HS-5 (cell line): ENCODE data around the gene ARHGEF1.
"Not testable (repeated sequence)": the region's sequence is repeated elsewhere in the genome, so short reads cannot be mapped to it uniquely, and the experiment has no call there.

Experiments
- DNase-seq: peaks from one replicate; pipeline ENCODE4 v3.0.0-alpha.2; 2012; ENCODE audit warnings: low read depth

ARHGEF1 gene

DNA sequence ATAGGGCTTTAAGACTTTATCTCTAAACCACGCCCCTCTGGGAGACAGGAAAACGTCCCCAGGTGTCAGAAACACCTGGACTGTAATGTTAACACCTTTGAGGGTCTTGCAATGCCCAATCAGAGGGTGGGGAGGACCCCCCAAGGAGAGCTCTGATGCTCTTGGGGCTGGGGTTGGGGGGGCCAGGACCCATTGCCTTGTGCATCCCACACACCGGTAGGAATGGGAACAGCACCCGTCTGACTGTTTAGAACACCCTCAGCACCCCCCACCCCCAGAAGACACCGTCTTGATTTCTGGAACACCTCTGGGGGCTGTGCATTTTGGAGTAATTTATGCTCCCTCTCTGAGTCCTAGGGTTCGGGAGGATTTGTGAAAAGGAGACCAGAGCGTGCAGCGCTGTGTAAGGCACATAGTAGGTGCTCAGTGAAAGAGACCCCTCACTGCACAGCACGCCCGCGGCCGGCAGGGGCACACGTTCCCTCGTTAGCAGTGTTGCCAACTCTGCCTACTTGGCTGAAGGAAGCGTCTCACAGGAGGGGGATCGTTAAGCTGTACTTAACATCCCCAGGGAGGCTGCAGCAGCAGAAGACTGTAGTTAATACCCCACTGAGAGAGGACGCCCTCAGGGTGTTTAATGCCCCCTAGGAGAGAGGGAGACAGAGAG lies 48.1 kb downstream of the ARHGEF1 start:
- DNase-seq = no peak

DNA sequence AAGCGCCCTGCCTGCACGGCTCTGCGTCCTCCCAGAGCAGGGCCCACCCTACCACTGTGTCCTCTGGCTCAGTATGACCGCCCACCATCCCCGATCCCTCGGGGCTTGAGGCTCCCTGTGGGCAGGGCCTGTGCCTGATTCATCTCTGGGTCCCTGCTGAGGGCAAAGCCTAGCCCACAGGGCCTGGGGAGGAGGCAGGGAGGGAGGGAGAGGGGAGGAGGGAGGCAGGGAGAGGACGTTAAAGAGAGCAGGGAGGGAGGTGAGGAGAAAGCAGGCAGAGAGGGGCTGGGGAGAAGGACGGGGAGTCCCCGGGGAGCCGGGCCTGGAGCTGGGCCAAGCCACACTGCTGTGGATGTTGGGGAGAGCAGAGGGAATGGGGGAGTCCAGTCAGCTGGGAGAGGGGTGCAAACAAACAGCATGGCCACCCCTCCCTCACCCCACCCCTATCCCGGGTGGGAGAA lies 49.3 kb downstream of the ARHGEF1 start:
- DNase-seq = no peak

- no peak for DNase-seq
These were observed 49.8 kb downstream of the ARHGEF1 start for GRCh38 chr19:41932720-41933332.

DNA sequence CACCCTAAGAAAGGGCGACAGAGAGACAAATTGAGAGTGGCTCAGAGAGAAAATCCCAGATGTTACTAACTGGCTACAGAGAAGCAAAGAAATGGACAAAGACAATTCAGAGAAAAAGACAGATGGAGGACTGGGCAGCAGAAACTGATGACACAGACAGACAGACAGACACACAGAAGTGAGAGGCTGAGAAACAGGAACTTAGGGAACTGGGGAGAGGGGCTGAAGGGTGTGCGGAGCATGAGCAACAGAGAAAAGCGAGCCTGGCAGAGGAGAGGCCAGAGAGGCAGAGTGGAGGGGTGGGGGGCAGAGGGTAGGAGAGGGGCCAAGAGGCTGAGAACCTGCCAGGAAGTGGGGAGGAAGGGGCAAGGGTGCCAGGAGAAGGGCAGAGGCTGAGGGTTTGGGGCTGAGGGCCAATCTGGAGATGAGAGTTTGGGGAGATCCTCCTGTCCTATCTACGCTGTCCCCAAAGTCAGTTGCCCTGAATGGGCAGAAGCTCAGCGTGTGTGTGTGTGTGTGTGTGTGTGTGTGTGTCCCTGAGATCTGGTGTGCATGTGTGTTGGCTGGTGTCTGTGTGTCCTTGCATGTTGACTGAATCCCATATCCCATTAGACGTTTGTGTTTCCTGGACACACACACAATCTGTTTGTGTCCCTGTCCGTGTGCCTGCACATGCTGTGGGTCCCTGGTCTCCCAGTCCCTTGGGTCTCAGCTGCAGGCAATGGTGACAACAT lies 50.9 kb downstream of the ARHGEF1 start:
- no peak for DNase-seq

DNA sequence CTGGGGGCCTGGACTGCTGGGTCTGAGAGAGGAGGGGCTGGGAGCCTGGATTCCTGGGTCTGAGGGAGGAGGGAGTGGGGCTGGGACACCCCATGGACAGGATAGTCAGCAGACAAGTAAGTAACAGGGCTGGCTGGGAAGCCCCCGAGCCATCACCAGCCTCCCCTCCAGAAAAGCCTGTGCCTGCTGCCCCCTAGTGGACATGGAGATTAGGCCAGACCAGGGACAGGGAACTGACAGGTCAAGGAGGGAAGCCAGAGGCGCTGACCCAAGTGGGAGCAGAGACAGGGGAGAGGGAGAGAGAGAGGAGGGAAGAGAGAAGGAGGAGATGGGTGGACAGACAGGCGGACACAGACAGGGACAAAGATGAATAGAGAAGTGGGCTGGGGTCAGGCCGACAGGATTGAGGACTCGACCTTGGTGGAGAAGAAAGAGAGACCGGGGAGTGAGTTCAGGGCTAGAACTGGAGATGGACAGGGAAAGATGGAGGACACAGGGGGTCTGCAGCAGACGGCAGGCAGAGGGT lies 51.9 kb downstream of the ARHGEF1 start:
- no peak for DNase-seq

DNA sequence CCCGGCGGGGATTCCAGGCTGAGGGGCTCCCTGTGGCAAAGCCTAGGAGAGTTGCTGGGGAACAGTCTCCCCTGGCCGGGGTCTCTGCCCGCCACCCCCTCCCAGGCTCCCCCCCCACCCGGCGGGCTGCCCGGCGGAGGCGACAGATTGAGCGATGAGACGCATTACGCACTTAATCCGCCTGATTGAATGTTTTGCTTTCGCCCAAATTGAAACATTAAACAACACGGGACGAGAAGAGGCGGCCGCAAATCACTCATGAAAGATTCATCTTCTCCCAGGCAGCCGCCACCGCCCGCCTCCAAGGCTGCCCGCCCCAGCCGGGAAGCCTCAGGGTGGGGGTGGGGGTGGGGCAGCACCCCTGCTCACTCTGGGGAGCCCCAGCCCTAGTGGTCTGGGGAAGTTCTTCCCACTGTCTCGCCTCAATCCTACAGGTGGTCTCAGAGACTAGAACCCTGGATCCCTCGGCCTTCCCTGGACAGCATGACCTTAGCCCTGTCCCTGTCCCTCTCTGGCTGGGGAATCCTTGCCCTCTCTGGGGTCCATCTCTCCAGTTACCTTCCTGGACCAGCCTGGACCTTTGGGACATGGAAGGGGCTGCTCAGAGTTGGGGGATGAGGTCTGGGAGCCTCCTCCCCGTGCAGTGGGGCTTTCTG lies 52.9 kb downstream of the ARHGEF1 start:
- DNase-seq = no peak

GRCh38 chr19:41936416-41936850 lies 53.4 kb downstream of the ARHGEF1 start:
- DNase-seq = no peak

DNA sequence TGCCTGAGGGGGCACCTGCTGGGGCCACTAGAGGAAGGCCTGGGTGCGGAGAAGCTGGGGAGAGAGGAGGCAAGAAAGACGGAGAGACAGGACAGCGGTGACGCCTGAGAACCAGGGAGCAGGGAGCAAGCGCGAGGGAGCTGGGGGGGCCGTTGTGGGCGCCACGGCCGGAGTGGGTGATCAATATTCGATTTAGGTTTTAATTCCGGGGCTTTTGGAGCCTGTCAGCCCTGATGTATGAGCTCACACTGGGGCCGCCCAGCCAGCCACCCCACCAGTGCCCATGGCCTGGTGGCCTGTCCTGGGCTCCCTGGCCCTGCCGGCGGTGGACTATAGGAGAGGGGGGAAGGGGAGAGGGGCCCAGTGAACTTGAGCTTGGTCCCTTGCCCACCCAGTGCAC lies 54.0 kb downstream of the ARHGEF1 start:
- no peak for DNase-seq

- no peak for DNase-seq
These were observed 54.8 kb downstream of the ARHGEF1 start for GRCh38 chr19:41937525-41938468.

DNA sequence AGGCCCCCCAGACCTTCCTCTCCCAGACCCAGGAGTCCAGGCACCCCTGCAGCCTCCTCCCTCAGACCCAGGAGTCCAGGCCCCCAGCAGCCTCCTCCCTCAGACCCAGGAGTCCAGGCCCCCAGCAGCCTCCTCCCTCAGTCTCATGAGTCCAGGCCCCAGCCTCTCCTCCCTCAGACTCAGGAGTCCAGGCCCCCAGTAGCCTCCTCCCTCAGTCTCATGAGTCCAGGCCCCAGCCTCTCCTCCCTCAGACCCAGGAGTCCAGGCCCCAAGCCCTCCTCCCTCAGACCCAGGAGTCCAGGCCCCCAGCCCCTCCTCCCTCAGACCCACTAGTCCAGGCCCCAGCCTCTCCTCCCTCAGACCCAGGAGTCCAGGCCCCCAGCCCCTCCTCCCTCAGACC lies 56.2 kb downstream of the ARHGEF1 start:
- DNase-seq = not testable (repeated sequence)

- no peak for DNase-seq
These were observed 57.1 kb downstream of the ARHGEF1 start for GRCh38 chr19:41939861-41940730.

DNA sequence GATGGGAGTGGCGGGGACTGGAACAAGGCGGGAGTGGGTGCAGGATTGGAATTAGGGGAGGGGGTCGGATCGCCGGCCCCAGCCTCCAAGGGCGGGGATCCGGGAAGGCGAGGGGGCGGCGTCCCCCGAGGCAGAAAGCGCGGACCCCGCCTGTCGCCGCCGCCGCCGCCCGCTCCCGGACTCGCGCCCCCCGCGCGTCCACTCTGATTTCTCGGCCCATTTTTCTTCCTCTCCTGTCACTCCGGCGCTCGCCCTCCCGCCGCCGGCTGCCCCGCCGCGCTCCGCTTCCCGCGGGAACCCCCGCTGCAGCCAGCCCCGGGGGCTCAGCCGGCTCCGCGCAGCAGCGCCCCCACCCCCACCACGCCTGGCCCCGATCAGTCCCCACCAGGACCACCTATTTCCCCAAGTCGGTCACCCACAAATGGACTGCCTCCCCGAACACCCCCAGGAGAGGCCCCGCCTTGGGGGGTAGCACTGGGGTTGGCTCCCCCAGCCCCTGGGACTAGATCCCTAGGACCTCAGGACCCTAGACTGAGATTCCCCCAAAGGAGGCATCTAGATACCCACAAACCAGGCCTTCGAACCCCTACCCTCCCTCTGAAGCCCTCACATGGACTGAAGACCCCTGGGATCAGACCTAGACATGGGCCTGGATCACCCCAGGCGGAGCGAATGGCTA lies 57.9 kb downstream of the ARHGEF1 start:
- no peak for DNase-seq

DNA sequence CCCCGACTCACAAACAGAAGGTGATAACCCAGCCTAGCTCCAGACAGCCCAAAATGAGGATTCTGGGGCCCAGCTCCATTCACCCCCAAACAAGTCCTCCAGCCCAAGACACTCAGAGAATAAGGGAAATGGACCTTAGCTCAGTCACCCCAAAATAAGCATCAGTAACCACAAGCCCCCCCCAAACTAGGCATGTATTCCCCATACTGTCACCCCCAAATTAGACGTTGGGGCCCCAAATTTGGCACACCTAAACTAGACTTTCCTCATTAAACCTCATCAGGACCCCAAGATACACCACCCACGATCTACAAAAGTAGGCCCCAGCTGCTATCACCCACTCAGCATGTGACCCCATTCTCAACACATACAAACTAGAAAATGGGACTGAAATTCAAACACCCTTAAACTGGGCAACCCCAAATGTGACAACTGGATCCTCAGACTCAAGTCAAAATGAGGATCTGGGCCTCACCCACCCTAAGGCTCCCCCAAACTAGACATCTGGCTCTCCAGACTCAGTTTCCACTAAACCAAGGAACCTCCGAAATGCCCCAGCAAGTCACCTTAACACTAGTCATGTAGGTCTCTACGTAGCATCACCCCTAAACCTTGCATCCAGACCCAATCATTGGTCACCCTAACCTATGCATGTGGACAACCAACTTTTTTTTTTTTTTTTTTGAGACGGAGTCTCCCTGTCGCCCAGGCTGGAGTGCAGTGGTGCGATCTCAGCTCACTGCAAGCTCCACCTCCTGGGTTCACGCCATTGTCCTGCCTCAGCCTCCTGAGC lies 58.6 kb downstream of the ARHGEF1 start:
- no peak for DNase-seq

- DNase-seq = no peak
These were observed 61.4 kb downstream of the ARHGEF1 start for GRCh38 chr19:41944336-41944735.

DNA sequence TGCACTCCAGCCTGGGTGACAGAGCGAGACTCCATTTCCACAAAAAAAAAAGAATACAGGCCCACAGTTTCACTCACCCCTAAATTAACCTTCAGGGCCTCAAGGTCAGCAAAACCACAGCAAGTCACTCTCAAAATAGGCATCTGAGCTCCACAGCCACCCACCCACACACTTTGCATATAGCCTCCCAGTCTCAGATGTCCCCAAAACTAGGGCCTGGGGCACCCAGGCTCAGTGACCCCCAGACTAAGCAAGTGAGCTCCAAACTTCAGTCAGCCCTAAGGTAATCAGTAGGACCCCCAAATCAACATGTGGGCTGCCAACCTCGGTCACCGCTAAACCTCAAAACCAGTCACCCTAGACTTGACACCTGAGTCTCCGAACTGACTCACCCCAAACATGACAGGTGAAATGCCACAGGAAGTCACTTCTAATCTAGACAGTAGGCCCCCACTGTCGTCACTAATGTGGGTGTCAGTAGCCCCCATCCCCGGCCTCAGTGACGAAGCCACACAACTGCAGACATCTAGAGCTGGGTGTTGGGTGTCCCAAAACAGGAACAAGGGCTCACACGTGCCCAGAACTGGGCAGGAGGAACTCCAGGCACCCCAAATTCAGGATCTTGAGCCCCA lies 62.3 kb downstream of the ARHGEF1 start:
- no peak for DNase-seq

DNA sequence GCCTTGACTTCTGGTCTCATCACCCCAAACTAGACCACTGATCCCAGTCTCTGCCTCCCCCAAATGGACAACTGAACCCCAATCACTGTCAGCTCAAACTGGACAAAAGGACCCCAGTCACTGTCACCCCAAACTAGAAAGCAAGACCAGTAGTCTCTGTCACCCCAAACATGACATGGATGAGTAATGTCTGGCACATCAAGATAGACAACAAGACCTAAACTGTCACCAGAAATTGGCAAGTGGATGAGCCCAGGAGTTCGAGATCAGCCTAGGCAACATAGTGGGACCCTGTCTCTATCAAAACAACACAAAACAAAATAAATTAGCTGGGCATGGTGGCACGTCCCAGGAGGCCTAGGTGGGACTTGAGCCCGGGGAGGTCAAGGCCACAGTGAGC lies 64.1 kb downstream of the ARHGEF1 start:
- DNase-seq = no peak

GRCh38 chr19:41951686-41952172 lies 68.7 kb downstream of the ARHGEF1 start:
- no peak for DNase-seq

DNA sequence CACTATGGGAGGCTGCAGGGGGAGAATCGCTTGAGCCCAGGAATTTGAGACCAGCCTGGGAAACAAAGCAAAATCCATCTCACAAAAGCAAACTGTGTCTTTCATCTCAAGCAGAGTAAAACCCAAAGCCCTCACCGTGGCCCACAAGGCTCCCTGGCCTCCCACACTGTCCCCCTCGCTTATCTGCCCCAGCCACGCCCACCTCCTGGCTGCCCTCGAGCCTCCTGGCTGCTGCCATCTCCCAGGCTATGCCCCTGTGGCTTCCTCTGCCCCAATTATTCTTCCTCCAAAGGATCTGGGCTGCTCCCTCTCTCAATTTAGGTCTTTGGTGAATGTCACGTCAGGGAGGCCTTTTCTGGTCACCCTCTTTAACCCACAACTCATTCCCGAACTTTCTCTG lies 72.5 kb downstream of the ARHGEF1 start:
- DNase-seq = no peak
